SH-SY5Y (cell line): ENCODE measurements around the gene RPS6KC1.

Experiments
- GATA2 ChIP-seq: IDR thresholded peaks from 2 replicates; pipeline ENCODE4 v1.6.1; 2011; ENCODE audit warnings: mild to moderate bottlenecking, low read depth, low read length
- GATA3 ChIP-seq: IDR thresholded peaks from 2 replicates; pipeline ENCODE4 v1.6.1; 2011; ENCODE audit warnings: low read depth, mild to moderate bottlenecking, low read length, moderate library complexity

Gene RPS6KC1

GRCh38 chr1:213268221-213268620 is 217.2 kb downstream of the RPS6KC1 start:
- no peak for TF ChIP-seq GATA3
- no peak for TF ChIP-seq GATA2

- TF ChIP-seq GATA3, result no peak
- TF ChIP-seq GATA2, result no peak
These were observed 218.8 kb downstream of the RPS6KC1 start for GRCh38 chr1:213269829-213270228.

- TF ChIP-seq GATA3 (no peak), GATA2 (no peak)
These were observed 222.5 kb downstream of the RPS6KC1 start for GRCh38 chr1:213273546-213273945.

GRCh38 chr1:213274140-213274539 is 223.1 kb downstream of the RPS6KC1 start:
- TF ChIP-seq GATA3, result no peak
- TF ChIP-seq GATA2, result no peak

GRCh38 chr1:213275293-213275692 is 224.3 kb downstream of the RPS6KC1 start:
- TF ChIP-seq GATA2 (no peak), GATA3 (no peak)

GRCh38 chr1:213276236-213276635 is 225.2 kb downstream of the RPS6KC1 start:
- TF ChIP-seq GATA2 (no peak), GATA3 (no peak)

GRCh38 chr1:213277036-213277435 is 226.0 kb downstream of the RPS6KC1 start:
- TF ChIP-seq GATA3 (no peak), GATA2 (no peak)

GRCh38 chr1:213279410-213279809 is 228.4 kb downstream of the RPS6KC1 start:
- no peak for TF ChIP-seq GATA3
- TF ChIP-seq GATA2, result no peak

- TF ChIP-seq GATA3, result no peak
- no peak for TF ChIP-seq GATA2
These were observed 230.7 kb downstream of the RPS6KC1 start for GRCh38 chr1:213281640-213282301.

GRCh38 chr1:213284626-213285025 is 233.6 kb downstream of the RPS6KC1 start:
- TF ChIP-seq GATA2, result no peak
- no peak for TF ChIP-seq GATA3

GRCh38 chr1:213286235-213286634 is 235.2 kb downstream of the RPS6KC1 start:
- TF ChIP-seq GATA3, result no peak
- TF ChIP-seq GATA2, result no peak

GRCh38 chr1:213287987-213288386 is 236.9 kb downstream of the RPS6KC1 start:
- TF ChIP-seq GATA3 (no peak), GATA2 (no peak)

GRCh38 chr1:213291526-213291925 is 240.5 kb downstream of the RPS6KC1 start:
- TF ChIP-seq GATA2, result no peak

GRCh38 chr1:213292614-213293013 is 241.6 kb downstream of the RPS6KC1 start:
- TF ChIP-seq GATA3 (no peak), GATA2 (no peak)

GRCh38 chr1:213295860-213296259 is 244.8 kb downstream of the RPS6KC1 start:
- TF ChIP-seq GATA3 (no peak), GATA2 (no peak)

GRCh38 chr1:213296558-213296957 is 245.5 kb downstream of the RPS6KC1 start:
- TF ChIP-seq GATA3 (no peak), GATA2 (no peak)
